HG03432 (cell line): Measurements from ENCODE around the gene NDUFA6.
"Not testable (repeated sequence)": the region's sequence is repeated elsewhere in the genome, so short reads cannot be mapped to it uniquely, and the experiment has no call there.

ENCODE experiments used
- ATAC-seq: cut with Tn5 transposase; IDR thresholded peaks from one replicate; pipeline ENCODE4 v1.9.1; 2021; ENCODE audit warnings: mild to moderate bottlenecking, moderate library complexity; ENCODE audit not compliant: unreplicated experiment

The NDUFA6 gene

DNA sequence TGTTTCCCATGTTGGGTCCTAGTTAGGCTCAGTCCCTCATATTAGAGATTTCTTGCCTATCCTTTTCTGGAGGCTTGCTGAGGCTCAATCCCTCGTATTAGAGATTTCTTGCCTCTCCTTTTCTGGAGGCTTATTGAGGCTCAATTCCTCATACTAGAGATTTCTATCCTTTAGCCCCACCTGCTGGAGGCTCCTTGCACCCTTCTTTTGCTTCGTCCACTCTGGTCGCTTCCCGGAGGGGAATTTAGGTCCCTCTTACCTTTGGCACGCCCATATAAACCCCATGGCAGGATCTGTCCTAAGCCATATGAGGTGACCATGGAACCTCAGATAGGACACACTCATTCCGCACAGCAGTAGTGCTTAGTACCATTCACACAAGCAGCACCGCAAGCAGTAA lies 24.1 kb upstream of the NDUFA6 start:
- no peak for ATAC-seq

DNA sequence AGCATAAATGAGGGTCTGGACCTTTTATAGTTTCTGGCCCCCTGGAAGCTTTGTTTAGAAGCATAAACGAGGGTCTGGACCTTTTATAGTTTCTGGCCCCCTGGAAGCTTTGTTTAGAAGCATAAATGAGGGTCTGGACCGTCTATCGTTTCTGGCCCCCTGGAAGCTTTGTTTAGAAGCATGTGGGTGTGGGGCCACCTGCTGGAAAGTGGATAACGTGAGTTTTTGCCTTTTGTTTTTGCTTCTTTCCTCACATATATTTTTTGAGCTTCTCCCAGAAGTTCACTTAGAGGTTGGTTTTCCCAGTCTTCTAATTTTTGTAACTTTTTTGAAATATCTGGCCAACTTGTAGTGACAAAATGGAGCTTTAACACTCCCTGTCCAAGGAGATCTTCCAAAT lies 22.2 kb upstream of the NDUFA6 start:
- not testable (repeated sequence) for ATAC-seq

DNA sequence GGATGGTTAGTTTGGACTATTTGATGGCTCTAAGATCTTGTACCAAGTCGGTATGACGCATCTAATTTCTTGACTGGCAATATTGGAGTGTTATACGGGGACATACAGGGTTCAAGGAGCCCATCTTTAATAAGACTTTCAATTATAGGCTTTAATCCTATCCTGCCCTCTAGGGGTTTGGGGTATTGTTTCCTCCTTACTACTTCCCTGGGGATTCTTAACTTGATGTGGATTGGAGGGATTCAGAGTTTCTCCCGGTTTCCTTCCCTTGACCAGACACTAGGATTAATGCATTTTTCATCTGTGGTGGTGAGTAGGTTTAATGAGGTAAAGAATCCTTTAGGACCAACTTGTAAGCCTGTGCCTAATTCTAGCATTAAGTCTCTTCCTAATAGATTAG lies 21.2 kb upstream of the NDUFA6 start:
- ATAC-seq = no peak

DNA sequence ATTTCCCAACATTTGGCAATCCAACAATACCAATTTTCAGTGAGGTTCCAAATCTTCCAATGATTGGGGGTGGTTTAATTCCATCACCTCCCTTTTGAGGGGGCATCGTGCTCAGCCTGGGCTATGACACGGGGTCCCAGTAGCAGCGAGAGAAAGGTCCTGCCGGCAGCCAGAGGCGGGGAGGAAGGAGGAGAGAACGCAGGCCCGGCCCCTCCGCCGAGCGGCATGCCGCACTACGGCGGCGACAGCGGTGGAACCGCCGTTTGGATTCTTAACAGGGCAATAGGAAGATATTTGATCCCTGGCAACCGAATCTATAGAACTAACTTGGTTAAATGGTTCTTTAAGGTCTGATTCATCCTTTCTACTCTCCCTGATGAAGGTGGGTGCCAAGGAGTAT lies 18.3 kb upstream of the NDUFA6 start:
- no peak for ATAC-seq

DNA sequence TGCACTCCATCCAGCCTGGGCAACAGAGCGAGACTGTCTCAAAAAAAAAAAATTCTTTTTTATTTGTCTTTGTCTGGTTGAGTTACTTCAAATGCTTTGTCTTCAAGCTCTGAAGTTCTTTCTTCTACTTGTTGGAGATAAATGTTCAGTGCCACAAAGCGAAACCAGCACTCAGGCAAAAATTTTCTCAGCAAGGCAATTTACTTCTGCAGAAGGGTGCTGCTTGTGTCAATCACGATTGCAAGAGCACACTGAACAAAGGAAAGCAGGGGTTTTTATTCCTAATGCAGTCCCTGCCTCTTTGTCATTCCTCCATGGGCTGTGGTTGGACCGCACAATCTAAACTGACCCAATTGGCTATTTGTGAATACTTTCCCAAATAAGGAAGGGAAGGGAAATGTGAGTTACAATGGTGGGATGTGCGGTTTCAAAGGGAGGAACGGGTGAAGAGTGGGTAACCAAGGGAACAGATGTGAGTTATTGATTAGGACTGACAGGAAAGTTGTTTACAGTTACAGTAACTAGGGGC lies 13.8 kb upstream of the NDUFA6 start:
- ATAC-seq = not testable (repeated sequence)

DNA sequence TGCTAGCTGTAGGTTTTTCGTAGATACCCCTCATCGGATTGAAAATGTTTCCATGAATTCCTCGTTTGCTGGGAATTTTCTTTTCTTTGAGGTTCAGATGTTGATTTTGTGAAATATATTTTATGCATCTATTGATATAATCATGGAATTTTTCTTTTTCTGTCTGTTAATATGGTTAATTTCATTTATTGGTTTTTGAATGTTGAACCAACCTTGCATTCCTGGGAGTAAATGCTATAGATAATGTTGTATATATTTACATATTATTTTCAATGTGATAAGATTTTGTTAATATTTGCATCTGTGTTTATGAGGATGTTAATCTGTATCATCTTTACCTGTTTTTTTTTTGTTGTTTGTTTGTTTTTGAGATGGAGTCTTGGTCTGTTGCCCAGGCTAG lies 10.6 kb upstream of the NDUFA6 start:
- no peak for ATAC-seq

DNA sequence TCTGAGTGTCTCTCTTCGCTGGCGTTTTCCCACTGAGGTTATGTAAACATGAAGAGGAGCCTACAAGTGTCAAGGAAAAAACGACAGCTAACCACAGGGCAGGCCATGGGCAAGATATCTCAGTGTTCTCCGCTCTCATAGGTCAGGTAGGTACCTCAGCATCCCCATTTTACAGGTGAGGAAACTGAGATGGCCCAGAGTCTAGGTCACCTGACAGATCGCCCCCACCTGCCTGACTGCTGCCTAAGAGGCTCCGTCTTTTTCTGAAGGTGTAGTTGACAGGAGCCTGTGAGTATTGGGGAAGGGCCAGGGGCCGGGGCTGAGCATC lies 847 bp upstream of the NDUFA6 start:
- no peak for ATAC-seq

DNA sequence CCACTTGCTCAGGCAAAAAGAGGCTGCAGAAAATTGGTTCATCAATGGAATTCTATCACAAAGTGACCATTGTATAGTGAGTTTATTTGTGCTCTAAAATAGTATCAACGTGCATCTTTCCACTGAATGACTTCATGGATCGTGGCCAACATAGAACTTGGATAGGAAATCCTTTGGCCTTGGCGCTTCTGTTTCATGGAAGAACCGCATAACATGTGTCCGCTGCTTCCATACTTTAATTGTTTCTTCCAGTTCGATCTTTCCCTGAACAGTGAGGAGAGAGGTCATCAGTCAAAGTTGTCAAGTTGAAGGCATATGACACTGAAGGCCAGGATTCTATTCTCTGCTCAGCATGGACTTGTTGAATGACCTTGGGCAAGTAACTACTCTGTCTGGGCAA lies 4.5 kb downstream of the NDUFA6 start:
- ATAC-seq = no peak

DNA sequence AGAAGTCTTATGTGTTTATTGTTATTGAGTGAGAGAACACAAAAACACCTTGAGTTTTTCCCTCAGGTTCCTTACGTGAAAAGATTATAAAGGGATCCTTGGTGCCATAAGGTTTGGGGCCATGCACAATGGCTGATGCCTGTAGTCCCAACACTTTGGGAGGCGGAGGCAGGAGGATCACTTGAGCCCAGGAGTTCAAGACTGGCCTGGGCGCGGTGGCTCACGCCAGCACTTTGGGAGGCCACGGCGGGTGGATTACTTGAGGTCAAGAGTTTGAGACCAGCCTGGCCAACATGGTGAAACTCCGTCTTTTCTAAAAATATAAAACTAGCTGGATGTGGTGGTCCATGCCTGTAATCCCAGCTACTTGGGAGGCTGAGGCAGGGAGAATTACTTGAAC lies 5.7 kb downstream of the NDUFA6 start:
- no peak for ATAC-seq

DNA sequence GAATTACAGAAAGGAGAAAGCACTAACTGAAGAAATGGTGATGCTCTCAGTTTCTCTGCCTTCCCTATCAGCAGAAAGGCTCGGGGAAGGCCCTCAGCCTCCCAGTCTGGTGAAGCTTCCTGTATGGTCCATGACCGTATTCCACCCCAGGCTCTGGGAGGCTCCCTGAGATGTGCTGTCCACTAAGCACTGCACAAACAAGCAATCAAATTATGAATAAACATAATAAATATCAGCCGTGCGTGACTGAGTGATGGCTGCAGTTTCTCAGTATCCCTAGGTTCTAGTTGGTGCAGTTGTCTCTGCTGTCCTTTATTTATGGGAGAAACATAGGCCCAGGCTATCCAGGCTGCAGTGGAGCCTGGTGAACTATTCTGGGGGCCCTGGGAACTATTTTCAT lies 7.5 kb downstream of the NDUFA6 start:
- no peak for ATAC-seq

DNA sequence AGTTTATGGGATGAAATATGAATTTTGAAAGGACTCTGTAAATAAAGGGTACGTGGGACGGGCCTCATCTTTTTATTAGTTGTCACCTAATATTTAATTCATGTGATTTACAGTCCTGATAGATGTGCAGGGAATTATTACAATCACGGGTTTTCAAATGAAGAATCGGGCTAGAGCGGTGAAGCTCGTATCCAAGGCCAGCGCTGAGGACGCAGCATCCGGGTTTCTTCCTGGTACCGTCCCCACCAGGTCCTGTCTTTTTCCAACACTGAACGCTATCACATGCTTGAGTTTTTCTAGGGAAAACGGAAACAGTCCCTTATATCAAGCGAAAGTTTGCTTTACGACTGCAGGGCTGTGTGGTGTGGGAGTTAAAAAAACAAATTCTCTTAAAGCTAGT lies 10.3 kb downstream of the NDUFA6 start:
- no peak for ATAC-seq

DNA sequence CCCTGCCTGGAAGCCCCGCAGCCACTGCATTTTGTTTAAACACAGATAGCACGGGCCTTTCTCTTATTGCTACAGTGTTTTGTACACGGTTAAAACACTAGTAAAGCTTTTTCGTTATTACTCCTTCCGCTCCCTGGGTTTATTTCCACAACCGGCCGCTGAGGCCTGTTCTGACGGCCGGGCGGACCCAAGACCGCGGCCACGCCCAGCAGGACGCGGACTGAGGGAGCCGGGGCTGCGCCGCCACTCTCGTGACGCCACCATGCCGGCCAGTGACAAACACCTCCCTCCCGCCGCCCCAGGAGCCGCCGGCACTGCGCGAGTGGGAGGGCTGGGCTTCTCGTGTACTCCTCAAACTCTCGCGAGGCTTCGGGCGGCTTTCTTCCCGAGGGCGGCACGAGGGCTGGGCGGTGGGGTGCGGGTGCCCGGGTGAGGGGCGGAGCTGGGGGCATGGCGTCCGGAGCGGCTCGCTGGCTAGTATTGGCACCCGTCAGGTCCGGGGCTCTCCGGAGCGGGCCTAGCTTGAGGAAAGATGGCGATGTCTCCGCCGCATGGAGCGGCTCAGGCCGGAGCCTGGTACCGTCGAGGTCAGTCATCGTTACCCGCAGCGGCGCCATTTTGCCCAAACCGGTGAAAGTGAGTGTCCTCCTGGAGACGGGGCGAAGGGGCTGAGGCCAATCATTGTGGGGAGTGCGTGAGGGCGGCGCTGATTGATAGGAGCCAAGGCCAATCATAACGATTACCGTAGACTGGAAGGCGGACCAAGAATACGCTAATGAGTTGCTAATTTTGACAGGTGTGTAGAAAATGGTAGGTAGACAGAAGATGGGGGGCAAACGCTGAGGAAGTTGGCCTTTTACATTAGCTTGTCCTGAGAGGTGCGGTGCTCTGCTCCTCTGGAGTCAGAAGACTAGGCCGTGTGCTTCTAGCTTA lies 11.0 kb downstream of the NDUFA6 start, which contains the start of gene SMDT1:
Gene SMDT1, plus strand, starts transcription at position 382 of the 933 bp plus-strand sequence. Its CDS starts 69 bp downstream, at position 451.
- peak; percentile 86 for ATAC-seq

DNA sequence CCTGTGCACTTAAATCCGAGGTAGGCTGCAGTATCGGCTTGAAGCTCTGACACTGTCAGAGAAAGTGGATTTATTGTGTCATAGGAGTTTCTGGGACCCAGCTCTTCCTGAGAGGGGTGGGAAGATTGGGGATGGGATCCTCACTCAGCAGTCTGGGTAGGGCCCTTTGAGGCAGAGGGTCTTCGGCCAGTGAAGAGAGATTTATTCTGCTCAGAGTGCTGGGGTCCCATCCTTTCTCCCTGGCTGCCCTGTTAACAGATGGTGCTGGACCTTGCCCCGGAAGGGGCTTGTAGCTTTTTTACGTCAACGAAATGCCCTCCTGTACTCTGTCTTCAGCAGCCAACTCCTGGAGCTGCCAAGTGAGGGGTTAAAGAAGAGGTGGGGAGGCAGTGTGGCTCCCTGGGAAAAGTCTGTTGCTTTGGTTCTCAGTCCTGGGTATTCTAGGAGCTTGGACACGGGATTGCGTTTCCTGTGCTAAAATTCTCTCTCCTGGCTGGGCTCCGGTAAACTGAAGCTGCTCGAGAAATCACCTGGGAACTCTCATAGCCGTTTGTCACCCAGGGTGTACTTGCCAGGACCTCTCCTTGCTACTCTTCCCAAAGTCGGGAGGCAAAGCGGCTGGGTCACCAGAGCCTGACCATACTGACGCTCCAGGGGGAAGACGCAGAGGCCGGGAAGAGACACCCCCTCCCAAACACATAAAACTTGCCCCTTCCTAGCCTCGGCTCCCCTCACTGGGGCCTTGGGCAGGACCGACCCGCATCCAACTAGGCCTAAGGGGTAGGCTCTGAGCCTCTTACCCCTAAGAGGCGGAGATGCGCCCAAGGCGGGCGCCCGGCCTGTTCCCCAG lies 11.9 kb downstream of the NDUFA6 start:
- ATAC-seq = no peak

DNA sequence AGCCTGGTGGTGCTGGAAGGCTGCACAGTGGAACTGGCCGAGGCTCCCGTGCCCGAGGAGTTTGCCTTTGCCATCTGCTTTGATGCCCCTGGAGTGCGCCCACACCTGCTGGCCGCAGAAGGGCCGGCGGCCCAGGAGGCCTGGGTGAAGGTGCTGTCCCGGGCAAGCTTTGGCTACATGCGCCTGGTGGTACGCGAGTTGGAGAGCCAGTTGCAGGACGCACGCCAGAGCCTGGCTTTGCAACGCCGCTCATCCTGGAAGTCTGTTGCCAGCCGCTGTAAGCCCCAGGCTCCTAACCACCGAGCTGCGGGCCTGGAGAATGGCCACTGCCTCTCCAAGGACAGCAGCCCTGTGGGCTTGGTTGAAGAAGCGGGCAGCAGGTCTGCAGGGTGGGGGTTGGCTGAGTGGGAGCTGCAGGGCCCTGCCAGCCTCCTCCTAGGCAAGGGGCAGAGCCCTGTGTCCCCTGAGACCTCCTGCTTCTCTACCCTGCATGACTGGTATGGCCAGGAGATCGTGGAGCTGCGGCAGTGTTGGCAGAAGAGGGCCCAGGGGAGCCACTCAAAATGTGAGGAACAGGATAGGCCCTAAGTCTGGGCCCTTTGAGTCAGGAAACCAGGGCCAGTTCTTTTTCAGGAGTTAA lies 13.0 kb downstream of the NDUFA6 start:
- no peak for ATAC-seq

DNA sequence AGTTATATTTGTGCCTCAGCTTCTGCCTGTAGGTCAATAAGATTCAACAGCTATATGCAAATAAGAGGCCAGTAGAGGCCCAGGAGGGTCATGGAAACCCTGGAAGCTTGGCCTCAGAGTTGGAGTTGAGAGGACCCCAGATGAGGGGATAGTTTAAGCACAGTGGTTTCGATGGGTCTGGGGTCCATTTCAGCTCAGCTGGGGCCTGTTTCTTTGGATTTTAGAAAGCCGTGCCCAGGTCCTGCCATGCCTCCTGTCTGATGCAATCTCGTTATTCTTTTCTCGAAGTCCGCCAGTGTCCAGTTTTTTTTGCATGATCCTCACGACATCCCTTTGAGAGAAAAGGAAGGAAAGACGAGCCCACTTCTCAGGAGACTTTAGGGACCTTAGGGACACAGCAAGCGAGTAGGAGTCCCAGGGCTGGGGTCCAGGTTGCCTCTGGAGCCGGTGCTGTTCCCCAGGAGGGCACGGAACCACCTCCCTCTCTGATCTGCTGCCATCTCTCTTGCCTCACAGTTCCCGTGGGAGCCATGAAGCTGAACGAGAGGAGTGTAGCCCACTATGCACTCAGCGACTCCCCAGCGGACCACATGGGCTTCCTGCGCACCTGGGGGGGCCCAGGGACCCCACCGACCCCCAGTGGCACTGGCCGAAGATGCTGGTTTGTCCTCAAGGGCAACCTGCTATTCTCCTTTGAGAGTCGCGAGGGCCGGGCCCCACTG lies 13.6 kb downstream of the NDUFA6 start:
- no peak for ATAC-seq

DNA sequence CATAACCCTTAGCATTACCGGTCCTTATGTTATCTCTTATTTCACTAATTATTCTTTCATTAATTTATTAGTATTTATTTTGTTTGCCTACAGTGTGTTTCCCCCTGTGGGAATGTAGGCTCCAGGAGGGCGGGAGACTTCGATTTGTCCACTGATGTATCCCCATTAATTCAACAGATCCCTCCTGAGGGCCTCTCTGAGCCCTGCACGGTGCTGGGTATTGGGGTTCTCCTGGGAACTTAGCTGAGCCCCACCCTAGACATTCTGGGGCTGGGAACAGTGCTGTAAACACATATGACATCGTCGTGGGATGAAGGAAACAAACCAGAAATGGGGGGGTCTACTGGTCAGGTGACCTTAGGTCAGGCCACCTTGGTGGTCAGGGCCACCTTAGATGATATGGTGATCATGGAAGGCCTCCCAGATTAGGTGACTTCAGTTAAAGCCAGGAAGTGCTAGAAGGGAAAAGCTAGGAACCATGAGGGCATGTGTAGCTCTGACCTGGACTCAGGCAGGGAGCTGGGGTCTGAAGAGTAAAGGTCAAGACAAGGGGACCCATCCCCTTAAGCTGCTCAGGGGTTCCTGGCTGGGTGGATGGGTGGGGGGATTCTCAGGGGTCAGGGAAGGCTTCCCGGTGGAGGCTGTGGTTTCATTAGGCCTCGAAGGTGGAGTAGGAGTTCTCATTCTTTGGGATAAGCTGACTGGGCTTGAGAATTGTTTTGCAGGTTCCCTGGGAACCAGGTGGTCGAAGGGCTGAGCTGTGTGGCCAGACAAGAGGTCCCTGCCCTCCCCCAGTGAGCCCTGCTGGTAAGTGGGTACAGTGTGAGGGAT lies 15.5 kb downstream of the NDUFA6 start:
- no peak for ATAC-seq

DNA sequence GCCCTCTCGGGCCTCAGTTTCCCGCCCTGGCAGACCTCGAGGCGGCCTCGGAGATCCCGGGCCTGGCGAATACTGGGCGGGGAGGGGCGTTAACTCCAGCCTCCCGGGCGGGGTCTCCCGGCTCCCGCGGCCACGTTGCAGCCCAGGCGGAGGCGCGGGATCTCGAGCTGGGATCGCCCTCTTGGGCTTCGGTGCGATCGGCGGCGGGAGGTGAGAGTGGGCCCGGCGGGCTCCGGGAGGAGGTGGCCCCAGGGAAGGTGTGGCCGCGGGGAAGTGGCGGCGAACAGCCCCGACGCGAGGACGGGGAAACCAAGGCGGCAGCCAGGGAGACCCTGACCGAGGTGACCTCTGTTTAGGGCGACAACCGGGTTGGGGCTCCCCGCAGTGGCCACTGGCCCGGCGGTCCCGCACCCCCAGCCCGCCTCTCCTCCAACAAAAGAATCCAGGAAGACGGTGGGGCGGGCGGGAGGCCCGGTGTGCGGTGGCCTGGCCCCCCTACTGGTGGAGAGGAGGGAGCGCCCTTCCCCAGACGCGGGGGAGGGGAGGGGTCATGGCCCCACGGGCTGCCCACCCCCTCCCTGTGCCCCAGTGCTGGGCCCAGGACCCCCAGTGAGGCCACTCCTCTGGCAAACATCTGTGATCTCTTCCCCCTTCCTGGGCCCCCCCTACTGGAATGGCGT lies 16.3 kb downstream of the NDUFA6 start, which contains the start of gene PHETA2:
Gene PHETA2, plus strand, starts transcription at position 117 of the 680 bp plus-strand sequence. CDS start 3,046 bp downstream, outside the sequence.
- ATAC-seq = no peak

DNA sequence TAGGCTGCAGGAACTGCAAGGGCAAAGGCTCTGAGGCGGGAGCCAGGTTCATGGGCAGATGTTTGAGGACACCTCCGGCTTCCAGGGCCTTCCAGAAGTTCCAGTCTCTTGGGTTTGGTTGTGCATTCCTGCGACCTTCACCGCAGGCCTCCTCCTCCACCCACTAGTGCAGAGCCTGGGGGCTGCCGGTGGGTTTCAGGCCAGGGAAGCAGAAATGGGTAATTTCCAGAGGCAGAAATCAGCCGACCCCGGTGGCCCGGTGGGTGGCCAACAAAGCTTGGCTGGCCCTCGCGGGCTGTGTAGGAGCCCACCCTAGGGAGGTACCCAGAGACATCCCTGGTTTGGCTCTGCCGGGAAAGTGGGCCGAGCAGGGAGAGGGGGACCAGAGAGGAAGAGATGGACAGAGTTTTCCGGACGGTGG lies 16.9 kb downstream of the NDUFA6 start:
- no peak for ATAC-seq
